RPMI8226 (cell line): ENCODE measurements around the gene PCDH18.
"Not testable (repeated sequence)": the region's sequence is repeated elsewhere in the genome, so short reads cannot be mapped to it uniquely, and the experiment has no call there.

Experiments used
- DNase-seq: peaks from one replicate; pipeline ENCODE4 v3.0.0-alpha.2; 2015

Gene PCDH18, protein sequence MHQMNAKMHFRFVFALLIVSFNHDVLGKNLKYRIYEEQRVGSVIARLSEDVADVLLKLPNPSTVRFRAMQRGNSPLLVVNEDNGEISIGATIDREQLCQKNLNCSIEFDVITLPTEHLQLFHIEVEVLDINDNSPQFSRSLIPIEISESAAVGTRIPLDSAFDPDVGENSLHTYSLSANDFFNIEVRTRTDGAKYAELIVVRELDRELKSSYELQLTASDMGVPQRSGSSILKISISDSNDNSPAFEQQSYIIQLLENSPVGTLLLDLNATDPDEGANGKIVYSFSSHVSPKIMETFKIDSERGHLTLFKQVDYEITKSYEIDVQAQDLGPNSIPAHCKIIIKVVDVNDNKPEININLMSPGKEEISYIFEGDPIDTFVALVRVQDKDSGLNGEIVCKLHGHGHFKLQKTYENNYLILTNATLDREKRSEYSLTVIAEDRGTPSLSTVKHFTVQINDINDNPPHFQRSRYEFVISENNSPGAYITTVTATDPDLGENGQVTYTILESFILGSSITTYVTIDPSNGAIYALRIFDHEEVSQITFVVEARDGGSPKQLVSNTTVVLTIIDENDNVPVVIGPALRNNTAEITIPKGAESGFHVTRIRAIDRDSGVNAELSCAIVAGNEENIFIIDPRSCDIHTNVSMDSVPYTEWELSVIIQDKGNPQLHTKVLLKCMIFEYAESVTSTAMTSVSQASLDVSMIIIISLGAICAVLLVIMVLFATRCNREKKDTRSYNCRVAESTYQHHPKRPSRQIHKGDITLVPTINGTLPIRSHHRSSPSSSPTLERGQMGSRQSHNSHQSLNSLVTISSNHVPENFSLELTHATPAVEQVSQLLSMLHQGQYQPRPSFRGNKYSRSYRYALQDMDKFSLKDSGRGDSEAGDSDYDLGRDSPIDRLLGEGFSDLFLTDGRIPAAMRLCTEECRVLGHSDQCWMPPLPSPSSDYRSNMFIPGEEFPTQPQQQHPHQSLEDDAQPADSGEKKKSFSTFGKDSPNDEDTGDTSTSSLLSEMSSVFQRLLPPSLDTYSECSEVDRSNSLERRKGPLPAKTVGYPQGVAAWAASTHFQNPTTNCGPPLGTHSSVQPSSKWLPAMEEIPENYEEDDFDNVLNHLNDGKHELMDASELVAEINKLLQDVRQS

DNA sequence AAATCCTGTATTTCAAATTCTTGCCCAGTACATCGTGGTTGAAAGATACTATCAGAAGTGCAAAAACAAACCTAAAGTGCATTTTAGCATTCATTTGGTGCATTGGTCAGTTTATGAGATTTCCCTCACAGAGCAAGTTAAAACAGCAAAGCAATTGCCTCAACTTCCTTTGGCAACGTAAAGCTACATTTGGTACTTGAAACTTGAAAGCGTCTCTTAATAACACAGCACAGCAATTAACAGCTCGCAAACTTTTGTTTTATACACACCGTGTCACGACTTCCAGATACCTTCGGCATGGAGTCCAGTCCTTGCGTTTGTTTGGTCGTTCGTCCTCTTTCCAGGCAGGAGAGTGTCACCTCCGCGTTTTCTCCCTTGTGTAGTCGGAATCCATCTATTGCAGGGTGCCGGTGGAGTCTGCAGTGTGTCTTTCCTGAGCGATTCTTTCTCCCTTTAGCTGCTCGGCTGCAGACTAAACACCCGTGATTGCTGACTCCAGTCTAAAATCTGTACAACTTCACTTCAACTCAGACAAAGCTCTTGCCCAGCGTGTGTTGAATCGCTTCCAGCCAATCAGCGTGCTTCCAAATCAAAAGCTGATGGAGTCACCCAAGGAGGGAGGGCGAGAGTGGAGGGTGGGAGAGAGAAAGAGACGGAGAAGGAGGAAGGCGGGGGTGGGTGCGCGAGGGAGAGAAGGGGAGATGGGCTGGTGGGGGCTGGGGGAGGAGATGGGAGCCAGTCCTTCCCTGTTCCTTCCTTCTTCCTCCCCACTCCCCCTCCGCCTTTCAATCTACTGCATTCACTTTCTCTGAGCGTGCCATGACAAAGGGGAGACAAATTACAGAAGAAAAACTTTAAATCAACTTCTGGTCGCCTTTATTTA is at the start of gene PCDH18:
Gene PCDH18, minus strand, starts transcription at position 509 of the 883 bp plus-strand sequence. Its CDS starts 406 bp downstream, at position 103.
- DNase-seq = peak; percentile 35

DNA sequence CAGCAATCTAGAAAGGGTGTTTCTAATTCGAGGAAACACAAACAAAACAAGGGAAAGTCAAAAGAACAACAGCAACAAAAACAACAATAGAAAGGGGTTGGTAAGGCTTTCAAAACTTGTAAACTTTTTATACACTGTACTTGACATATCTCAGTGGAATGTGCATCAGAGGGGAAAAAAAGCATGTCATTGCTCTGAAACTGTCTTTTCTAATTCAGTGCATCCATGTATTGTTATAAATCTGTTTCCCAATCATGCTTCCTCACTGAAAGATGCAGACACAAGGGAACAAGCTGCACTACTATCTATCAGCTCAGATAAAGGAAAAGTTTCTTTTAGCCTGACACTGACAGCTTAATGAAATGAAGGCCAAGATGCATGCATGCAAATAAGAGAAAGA is 44.2 kb upstream of the PCDH18 start:
- DNase-seq = no peak

DNA sequence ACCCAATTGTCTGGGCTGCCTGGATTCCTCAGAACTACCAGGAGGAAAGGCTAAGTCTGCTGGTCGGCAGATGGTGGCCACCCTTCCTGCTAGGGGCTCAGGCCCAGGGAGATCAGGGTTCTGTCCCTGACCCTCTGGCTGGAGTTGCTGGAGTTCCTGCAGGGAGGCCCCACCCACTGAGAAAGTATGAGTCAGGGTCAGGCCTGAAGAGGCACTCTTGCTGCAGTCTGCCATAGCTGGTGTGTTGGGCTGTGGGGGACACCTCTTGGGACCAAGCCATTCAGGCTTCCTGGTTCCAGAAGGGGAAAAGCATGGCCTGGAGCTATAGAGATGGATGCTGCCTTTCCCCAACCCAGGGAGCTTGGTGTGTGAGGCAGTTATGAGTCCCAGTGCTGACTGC is 40.4 kb upstream of the PCDH18 start:
- no peak for DNase-seq

DNA sequence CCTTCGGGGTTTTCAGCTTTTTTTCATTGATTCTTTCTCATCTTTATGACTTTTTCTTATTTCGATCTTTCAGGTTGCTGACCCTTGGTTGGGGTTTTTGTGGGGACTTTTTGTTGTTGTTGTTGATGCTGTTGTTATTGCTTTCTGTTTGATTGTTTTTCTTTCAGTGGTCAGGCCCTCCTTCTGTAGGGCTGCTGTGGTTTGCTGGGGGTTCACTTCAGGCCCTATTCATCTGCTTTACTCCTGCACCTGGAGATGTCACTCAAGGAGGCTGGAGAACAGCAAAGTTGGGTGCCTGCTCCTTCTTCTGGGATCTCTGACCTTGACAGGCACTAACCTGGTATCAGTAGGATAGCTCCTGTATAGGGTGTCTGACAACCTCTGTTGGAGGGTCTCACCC is 39.9 kb upstream of the PCDH18 start:
- no peak for DNase-seq

DNA sequence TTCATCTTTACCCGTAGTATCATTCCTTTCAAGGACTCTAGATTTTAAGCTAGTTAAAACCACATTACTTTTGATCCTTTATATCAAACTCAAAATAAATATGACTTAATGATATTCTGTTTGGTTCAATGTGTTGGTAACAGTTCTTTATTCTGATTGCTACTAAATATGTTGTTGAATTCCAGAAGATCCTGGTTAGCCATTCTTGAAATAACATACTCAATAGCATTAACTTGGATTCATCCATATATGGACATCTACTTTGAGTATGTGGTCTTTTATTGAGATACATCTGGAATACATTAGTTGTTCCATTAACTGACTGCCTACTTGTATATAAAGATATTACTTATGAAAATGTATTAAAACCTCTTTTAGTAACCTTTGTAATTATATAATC is 27.5 kb upstream of the PCDH18 start:
- DNase-seq = no peak

DNA sequence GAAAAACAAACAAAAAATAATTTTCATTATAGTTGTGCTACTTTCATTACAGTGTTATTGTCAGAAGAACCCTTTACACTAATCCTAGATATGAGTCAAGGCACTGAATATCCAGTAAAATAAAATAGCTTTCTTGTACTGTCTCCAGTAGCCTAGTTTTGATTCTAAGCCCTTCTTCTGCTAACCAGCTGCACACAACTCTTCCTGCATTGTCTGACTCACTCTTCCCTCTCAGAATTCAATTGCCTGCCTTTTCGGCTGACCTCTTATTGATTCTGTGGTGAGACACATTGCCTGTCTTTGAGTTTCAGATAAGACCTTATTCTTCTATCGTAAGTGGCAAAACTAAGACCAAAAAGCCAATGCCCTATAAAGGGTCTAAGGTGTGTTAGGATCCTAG is 26.7 kb upstream of the PCDH18 start:
- DNase-seq = no peak

DNA sequence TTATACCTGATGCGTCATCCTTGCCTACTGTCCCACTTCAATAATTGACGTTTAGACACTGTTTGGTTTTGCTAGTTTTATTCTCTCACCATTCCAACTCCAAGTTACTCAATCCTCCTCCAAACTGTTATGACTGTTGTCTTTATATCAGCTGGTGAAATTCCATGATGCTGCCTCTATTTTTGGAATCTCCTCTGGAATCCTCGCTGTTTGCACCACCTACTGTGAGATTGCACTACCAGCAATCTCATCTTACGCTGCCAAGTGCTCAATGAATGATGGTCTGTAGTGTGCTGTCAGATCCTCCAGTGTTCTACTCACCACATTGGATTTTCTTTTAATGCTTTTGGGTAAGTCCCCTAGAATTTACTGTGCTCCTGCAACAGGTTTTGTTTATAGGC is 13.2 kb upstream of the PCDH18 start:
- no peak for DNase-seq

DNA sequence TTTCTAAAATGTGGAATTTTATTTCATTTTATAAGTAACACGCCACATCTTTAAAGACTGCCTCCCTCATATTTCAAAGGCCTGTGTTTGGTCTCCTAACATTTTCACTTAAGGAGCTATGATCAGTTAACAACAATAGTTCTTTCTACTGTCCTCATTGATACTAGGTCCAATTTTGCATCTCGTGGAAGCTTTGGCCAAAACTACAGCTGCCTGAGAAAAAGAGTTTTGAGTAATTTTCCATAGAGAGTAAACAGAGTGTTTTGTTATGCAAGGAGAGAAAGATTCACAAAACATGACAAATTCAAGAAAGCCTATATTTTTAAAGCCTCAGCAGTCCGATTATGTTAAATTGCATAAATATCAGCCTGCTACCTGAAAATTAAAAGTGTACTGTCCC is 11.4 kb upstream of the PCDH18 start:
- no peak for DNase-seq

DNA sequence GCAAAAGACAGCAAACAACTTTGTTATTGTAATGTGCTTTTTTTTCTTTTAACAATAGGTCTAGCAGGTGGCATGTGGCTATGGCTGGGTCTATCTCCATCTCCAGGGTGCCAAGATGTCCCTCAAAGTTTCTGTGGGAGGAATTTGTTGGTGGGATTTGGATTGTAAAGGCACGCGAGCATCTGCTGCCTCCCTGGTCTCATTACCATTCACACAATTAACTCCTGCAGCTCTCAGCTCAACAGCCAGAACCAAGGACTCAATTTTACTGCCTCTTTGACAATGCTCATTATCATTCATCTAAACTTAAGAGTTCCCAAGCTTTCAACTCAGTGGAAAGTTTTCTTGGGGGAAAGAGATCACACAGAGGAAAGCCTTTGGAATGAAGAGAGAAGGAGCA is 10.9 kb upstream of the PCDH18 start:
- no peak for DNase-seq

DNA sequence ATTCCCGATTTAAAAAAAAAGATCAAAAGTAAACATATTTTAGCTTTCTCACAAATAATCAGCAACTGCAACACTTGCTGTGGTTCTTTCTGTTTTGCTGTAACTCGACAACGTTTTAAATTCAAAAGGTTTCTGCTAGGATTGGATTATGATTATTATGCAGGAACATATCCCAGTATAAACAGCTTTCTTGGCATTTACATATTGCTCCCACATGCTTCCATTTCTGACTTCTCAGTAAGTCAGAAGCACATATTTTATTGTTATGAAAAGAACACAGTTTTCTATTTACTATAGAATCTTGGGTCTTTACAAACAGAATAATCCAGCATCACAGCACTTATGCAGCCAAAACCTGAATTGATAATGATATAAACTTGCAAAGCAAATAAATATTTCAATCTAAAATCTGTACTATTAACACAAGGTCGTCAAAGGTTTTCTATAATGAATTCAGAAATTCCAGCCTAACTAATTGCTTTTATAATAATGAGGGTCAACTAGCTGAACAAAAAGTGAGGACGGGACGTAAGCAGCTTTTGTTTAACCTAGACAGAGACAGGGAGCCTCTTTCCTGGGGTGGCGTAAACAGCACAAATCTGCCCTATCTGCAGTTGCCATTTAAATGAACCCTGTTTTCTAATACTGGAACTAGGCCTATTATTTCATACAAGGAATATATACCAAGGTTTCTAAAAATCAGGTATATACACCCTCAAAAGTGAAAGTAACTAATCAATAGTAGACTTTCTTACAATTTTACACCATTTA is 9.8 kb upstream of the PCDH18 start:
- DNase-seq = no peak

DNA sequence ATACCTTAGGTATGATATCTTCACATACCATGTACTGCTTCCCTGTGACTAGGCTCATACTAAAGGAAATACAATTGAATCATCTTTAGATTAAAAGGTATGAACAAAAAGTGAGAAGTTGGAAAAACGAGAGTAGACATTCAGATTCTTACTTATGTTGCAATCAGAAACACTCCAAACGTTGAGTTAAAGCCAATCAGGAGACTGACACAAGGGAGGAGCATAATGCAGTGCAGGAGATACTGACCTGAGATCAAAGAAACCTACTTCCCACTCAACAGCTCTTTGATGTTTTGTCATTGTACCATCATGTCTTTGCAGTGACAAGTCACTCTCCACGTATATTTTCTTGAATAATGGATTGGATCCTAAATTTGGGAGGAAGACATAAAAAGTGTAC is 8.9 kb upstream of the PCDH18 start:
- DNase-seq = no peak

DNA sequence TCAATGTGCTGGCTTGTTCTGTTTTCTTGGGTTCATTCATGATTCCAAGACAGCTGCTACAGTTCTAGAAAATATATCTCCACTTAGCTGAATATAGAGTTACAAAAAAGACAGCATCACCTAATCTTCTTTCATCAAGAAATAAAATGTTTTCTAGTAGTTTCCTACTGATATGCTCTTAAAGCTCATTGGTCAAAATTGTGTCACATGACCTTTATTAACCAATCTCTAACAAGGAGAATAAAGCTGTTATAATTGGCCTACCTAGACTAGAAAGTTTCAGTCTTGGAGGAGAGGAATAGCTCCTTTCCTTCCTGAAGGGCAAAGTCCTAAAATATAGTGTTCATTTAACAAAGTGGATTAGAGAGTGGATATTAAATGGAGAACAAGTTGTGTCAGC is 8.1 kb upstream of the PCDH18 start:
- no peak for DNase-seq

DNA sequence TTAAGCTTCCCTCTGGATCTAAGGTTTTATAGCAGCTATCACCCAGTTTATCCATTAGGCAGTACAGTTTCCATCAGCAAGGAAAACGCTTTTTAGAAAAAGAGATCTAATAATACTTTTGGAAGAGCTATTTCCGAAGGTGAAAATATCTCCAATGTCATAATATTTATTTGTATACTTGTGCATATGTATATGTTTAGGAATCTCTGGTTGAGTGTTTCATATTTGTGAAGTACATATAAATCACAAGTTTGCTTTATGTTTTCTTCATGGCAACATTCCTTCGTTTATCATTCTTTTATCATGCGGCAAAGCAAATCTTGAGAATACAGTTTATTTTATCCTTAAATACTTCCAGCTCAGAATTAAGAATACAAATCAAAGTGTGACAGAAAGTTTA is 6.2 kb upstream of the PCDH18 start:
- DNase-seq = no peak

DNA sequence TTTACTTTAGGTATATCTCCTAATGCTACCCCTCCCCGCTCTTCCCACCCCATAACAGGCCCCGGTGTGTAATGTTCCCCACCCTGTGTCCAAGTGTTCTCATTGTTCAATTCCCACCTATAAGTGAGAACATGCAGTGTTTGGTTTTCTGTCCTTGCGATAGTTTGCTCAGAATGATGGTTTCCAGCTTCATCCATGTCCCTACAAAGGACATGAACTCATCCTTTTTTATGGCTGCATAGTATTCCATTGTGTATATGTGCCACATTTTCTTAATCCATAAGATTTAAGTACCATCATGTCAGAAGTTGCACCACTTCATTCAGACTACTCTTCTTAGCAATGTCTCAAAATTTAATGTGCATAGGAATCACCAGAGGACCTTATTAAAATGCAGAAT is 5.5 kb upstream of the PCDH18 start:
- not testable (repeated sequence) for DNase-seq

DNA sequence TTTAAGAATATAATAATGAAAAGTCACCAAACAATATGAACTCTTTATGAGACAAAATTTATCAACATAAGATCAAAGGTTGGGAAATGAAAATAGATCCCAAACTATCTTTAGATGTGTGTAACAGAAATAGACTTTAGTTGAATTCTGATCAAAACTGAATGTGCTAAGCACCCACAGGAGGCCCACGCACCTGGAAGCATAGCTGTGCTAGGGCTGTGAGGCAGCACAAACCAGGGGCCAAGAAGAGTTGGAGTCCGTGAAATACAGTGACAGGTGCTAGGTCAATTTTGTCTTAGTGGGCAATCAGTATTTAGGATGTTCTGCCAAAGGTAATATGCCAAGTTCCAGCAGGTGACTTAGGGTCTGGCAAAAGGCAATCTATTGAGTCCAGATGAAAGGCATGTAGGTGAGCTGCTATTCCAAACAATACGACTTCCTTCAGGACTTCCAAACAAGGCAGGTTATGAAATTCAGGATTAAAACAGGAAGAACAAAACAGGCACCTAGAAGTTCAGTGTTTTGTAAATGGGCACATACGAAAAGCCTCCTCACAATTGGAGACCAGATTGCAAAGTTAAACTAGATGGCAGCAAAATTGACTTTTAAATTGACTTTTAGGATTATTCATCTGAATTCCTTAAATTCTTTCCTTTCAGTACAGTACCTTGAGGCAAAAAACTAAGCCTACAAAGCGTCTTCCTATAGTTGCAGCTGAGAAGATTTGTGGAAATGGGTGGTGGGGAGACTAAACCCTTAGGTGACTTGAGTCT is 4.7 kb upstream of the PCDH18 start:
- DNase-seq = no peak

DNA sequence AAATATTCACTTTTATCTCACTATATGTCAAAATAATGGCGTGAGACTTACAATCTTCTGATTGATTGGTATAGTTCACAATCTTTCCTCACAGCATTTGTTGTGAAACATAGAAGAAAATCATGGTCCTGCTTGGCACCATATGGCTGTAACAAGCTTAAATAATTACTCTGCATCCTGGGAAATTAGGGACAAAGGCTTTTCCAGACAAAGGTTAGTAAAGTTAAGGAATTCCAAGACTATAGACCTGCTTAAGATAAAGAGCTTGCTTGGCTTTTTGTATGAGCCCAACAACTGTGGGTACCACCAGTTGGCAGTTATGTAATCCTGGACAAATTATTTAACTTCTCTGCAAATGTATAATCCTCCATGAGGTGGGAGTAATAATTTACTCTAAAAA is 3.4 kb upstream of the PCDH18 start:
- no peak for DNase-seq

DNA sequence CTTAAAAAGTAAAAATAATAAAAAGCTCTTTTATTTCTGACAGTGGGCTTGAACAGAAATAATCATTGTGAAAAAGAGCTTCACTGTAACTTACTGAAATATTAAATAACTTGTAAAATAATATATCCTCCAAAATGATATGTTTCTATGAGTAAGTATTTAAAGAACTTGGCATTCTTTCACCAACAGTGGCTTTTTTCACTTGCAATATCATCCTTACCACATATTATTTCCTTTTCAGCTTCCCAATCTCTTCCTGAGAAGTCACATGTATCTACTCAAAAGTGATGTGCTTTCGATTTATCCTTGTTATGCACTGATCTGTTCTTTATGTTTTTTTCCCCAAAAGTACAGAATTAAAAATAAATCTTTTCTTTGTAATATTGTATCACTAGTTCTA is 2.2 kb upstream of the PCDH18 start:
- DNase-seq = no peak

DNA sequence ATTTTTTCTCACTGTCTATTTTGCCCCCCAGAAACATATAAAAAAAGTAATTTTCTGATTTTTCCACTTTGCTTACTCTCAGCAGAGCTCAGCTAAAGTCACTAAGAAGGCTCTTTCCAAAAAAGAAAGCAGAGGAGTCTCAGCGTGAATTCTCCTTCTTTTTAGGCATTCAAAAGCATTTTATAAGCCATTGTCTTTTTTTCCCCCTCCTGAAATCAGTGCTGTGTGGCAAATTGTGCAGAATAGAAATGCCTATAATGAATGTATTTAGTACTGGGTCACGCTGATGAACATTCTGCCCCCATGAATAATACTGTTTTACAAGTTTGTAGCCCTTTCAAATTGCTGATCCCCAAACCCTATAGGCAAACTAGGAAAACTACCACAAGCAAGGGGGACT is 1.6 kb upstream of the PCDH18 start:
- DNase-seq = no peak

DNA sequence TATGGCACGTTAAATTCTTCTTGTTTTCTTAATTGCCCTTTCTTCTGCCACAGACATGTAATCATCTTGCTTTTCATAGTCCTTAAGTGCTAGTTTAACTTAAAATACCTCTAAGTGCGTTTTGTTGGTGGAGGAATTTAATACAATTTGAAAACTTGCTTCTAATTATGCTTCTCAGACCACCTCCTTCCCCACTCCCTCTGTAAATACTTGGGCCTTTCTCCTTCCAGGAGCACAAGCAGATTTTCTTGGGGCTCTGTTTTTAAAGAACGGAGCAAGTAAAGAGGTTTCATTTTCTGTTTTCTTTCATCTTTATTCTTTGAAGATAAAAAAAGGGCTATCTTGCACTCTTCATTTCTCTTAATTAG is 559 bp upstream of the PCDH18 start:
- no peak for DNase-seq

DNA sequence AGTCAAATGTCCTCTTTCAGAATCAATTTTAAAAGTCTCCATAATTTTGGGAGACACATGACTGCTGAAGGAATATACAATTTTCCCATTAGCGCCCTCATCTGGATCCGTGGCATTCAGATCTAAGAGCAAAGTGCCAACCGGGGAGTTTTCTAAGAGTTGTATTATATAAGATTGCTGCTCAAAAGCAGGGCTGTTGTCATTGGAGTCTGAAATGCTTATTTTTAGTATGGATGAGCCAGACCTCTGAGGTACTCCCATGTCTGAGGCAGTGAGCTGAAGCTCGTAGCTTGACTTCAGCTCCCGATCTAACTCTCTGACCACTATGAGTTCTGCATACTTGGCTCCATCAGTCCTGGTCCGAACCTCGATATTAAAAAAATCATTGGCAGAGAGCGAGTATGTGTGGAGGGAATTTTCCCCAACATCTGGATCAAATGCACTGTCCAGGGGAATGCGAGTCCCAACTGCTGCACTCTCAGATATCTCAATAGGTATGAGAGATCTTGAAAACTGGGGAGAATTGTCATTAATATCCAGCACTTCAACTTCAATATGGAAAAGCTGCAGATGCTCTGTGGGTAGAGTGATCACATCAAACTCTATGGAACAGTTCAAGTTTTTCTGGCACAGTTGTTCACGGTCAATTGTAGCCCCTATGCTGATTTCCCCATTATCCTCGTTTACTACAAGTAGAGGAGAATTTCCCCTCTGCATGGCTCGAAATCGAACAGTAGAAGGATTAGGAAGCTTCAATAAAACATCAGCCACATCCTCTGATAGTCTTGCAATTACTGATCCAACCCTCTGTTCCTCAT is 917 bp downstream of the PCDH18 start:
- no peak for DNase-seq
